ENCODE measurements around the gene C19orf85. TPM values are rescaled to one million over a fixed set of nuclear protein-coding genes. Genes with fewer than 3 reads are reported as not detected.
"Not testable (repeated sequence)": the region's sequence is repeated elsewhere in the genome, so short reads cannot be mapped to it uniquely, and the experiment has no call there.

Gene C19orf85
- total and polyA plus RNA-seq, 11 donors = not detected

DNA sequence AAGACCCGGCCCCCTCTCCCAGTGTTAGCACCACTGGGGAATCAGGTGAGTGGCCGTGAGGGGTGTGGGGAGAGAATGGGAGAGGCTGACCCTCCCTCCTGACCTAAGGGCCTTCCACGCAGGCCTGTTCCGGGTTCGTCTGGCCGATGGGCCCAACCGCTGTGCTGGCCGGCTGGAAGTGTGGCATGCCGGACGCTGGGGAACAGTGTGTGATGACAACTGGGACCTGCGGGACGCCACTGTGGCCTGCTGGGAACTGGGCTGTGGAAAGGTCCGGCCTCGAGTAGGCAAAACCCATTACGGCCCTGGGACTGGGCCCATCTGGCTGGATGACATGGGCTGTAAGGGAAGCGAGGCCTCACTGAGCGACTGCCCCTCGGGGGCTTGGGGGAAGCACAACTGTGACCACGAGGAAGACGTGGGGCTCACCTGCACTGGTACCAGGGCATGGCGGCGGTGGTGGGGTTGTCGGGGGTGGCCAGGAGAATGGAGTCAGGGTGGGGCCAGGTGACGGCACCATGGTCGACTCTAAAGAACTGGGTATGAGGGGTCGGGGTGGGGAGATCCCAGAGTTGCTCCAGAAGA is 35.9 kb upstream of the C19orf85 start:
- DNase-seq (peak in 1 of 5 donors; percentile 42), ATAC-seq (no peak)
- peaks cover 0 to 51% (median 16%) of the 10 kb centered on the region in 9 donors for H3K36me3 ChIP-seq
- intact Hi-C loops (cut with DNase I) = loop anchor here in 7 of 10 donors (5.0 to 10.0 kb wide), 5 partner anchors 33 to 618 kb away; no protein-coding TSS in a partner anchor
- TF ChIP-seq, protein P1, sequence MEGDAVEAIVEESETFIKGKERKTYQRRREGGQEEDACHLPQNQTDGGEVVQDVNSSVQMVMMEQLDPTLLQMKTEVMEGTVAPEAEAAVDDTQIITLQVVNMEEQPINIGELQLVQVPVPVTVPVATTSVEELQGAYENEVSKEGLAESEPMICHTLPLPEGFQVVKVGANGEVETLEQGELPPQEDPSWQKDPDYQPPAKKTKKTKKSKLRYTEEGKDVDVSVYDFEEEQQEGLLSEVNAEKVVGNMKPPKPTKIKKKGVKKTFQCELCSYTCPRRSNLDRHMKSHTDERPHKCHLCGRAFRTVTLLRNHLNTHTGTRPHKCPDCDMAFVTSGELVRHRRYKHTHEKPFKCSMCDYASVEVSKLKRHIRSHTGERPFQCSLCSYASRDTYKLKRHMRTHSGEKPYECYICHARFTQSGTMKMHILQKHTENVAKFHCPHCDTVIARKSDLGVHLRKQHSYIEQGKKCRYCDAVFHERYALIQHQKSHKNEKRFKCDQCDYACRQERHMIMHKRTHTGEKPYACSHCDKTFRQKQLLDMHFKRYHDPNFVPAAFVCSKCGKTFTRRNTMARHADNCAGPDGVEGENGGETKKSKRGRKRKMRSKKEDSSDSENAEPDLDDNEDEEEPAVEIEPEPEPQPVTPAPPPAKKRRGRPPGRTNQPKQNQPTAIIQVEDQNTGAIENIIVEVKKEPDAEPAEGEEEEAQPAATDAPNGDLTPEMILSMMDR (IDR thresholded peaks at IDR 0.05) = no peak
- no peak for TF ChIP-seq POLR2A (IDR thresholded peaks at IDR 0.05)
- no peak overlapping the region for H3K27ac ChIP-seq
- H3K27me3 ChIP-seq = no peaks in the 10 kb centered on the region
- H3K4me3 ChIP-seq = no peak overlapping the region
- no peaks in the 10 kb centered on the region for H3K9me3 ChIP-seq
- WGBS, 4 donors = 89 to 96% (median 94%) methylated on average over 15 to 26 of the region's 26 CpGs
- H3K4me1 ChIP-seq = peaks cover 0 to 12% (median 5%) of the 10 kb centered on the region in 12 donors

DNA sequence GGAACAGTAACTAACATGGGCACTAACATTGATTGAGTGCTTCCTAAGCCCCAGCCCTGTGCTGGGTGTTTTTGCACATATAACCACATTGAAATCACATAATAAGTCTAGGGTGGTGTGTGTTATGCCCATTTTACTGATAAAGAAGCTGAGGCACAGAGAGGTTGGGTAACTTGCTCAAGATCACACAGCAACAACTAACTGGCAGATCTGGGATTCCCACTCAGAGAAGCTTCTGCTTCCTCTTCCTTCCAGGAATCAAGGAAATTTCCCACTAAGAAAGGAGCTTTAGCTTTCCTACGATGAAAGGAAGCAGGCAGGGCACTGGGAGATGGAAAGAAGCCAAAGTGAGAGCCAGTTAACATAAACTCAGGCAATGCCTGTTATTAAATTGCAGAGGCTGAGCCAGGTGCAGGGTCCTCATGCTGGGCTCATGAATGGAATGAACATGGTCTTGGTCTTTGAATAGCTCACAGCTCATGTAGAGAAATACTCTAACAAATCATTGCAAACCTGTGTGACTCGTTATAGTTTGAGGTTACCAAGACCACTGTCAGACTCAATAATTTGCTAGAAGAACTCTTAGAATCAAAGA is 33.8 kb upstream of the C19orf85 start:
- Histone ChIP-seq H3K9me3 (no peaks in the 10 kb centered on the region), H3K36me3 (peaks cover 0 to 51% (median 16%) of the 10 kb centered on the region in 9 donors), H3K27me3 (peaks cover 0 to 9% (median 0%) of the 10 kb centered on the region in 9 donors), H3K27ac (no peak overlapping the region), H3K4me1 (peaks cover 0 to 16% (median 5%) of the 10 kb centered on the region in 12 donors), H3K4me3 (no peak overlapping the region)
- intact Hi-C loops (cut with DNase I) = no loop called here
- ATAC-seq = no peak
- DNase-seq = no peak
- 41 to 64% (median 47%) methylated on average over 2 of the region's 2 CpGs for WGBS, 4 donors
- no peak for TF ChIP-seq POLR2A (IDR thresholded peaks at IDR 0.05)
- TF ChIP-seq, protein P1 (IDR thresholded peaks at IDR 0.05) = no peak

DNA sequence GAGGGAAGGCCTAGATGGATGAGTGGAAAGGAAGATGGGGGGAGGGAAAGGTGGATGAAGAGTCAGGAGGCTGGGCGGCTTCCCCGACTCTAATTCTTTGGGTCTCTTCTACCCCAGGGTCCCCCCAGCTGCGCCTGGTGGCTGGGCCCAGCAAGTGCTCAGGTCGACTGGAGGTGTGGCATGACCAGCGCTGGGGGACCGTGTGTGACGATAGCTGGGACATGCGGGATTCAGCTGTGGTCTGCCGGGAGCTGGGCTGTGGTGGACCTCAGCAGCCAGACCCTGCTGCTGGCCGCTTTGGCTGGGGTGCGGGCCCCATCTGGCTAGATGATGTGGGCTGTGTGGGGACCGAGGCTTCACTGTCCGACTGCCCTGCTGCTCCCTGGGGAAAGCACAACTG is 33.2 kb upstream of the C19orf85 start:
- Histone ChIP-seq H3K36me3 (peaks cover 0 to 51% (median 16%) of the 10 kb centered on the region in 9 donors), H3K27me3 (peaks cover 0 to 11% (median 0%) of the 10 kb centered on the region in 9 donors), H3K9me3 (no peaks in the 10 kb centered on the region), H3K27ac (no peak overlapping the region), H3K4me1 (peaks cover 0 to 21% (median 11%) of the 10 kb centered on the region in 12 donors), H3K4me3 (no peak overlapping the region)
- 81 to 89% (median 85%) methylated on average over 10 to 13 of the region's 13 CpGs for WGBS, 4 donors
- DNase-seq = peak in 1 of 5 donors; percentile 16
- TF ChIP-seq POLR2A (IDR thresholded peaks at IDR 0.05) = no peak
- ATAC-seq = no peak
- intact Hi-C loops (cut with DNase I) = no loop called here

DNA sequence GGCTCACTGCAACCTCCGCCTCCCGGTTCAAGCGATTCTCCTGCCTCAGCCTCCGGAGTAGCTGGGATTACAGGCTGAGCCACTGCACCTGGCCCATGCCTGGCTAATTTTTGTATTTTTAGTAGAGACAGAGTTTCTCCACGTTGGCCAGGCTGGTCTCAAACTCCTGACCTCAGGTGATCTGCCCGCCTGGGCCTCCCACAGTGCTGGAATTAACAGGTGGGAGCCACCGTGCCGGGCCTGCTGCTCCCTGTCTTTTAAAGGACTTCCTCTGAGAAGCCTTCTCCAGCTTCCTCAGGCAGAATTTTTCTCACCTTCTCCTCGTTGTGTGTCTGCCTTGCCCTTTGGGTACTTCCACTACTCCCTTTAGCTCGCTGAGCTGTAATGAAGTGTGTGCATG is 32.3 kb upstream of the C19orf85 start:
- peaks cover 0 to 11% (median 0%) of the 10 kb centered on the region in 9 donors for H3K27me3 ChIP-seq

DNA sequence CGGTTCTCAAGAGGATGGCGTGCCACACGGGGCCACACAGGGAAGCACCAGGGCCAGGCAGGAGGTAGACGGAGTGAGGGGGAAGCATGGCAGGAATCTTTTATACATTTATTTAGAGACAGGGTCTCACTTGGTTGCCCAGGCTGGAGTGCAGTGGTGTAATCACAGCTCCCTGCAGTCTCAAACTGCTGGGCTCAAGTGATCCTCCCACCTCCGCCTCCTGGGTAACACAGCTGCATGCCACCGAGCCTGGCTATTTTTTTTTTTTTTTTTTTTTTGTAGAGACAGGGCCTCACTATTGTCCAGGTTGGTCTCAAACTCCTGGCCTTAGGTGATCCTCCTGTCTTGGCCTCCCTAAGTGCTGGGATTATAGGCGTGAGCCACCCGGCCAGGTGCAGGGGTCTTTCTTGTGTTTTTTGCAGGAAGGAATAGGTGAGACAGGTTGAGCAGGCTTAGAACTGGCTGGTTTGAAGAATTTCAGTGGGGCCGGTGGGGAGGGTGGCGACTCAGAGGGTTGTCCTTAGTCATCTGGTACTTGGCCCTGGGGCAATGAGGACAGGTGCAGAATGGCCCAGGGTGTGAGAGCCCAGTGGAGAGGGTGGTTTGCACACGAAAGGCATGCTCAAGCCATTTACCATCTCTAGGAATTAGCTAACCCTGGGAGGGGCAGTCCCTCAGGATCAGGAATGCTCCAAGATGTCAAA is 31.2 kb upstream of the C19orf85 start:
- DNase-seq (peak in 1 of 5 donors; percentile 14), ATAC-seq (no peak)
- H3K36me3 ChIP-seq = peaks cover 0 to 37% (median 11%) of the 10 kb centered on the region in 9 donors
- WGBS, 4 donors = 78 to 85% (median 79%) methylated on average over 11 of the region's 11 CpGs
- no peak overlapping the region for H3K4me3 ChIP-seq
- TF ChIP-seq, protein P1 (IDR thresholded peaks at IDR 0.05) = no peak
- TF ChIP-seq POLR2A (IDR thresholded peaks at IDR 0.05) = no peak
- intact Hi-C loops (cut with DNase I) = no loop called here
- peaks cover 0 to 11% (median 0%) of the 10 kb centered on the region in 9 donors for H3K27me3 ChIP-seq
- peak overlapping the region in 2 of 12 donors; percentile 90 to 99 for H3K27ac ChIP-seq
- peaks cover 0 to 23% (median 14%) of the 10 kb centered on the region in 12 donors for H3K4me1 ChIP-seq
- H3K9me3 ChIP-seq = no peaks in the 10 kb centered on the region

More for the DNA sequence above, 32.3 kb upstream of the C19orf85 start:
- Histone ChIP-seq H3K36me3 (peaks cover 0 to 47% (median 16%) of the 10 kb centered on the region in 9 donors), H3K4me1 (peaks cover 0 to 23% (median 14%) of the 10 kb centered on the region in 12 donors)
- DNase-seq; intact Hi-C loops (cut with DNase I); H3K4me3 ChIP-seq; H3K27ac ChIP-seq; H3K9me3 ChIP-seq; ATAC-seq: not testable (repeated sequence)
- WGBS, 4 donors = 81 to 83% (median 81%) methylated on average over 10 of the region's 10 CpGs

All from heart left ventricle (tissue), 16 donors.